ENCODE measurements around the gene SKIDA1.

DNA sequence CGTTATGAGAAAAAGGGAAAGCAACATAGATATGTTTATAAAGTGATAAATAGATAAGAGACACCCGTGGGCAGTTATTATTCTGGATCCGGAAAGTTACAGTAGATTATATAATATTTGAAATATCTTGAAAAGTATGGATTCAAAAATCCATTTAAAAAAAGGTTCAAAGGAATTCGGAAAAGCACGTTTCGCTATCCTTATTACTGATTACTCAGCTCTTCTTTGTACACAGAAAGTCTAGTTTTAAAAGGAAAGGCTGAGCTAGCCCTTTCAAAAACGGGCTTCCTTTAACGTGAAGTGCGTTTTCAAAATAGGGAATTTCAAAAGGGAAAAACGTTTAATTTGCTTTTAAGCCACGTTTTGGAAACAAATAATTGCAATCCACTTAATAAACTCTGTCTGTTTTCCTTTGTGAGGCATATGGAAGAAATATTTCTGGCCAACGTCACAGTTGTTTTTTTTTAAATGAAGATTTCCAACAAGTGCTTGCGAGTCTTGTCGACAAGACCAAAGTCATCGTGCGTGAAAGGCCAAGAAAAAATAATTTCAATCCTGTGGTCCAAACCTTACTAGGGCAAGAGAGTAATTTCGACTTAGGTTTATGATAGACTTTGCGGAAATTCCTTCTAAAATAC lies 2.2 kb upstream of the SKIDA1 start:
- no peak for TF ChIP-seq POLR2A (IDR thresholded peaks at IDR 0.05)
- TF ChIP-seq, protein P1, sequence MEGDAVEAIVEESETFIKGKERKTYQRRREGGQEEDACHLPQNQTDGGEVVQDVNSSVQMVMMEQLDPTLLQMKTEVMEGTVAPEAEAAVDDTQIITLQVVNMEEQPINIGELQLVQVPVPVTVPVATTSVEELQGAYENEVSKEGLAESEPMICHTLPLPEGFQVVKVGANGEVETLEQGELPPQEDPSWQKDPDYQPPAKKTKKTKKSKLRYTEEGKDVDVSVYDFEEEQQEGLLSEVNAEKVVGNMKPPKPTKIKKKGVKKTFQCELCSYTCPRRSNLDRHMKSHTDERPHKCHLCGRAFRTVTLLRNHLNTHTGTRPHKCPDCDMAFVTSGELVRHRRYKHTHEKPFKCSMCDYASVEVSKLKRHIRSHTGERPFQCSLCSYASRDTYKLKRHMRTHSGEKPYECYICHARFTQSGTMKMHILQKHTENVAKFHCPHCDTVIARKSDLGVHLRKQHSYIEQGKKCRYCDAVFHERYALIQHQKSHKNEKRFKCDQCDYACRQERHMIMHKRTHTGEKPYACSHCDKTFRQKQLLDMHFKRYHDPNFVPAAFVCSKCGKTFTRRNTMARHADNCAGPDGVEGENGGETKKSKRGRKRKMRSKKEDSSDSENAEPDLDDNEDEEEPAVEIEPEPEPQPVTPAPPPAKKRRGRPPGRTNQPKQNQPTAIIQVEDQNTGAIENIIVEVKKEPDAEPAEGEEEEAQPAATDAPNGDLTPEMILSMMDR (IDR thresholded peaks at IDR 0.05) = no peak

All from adrenal gland (tissue), 5 donors.